Fibroblast of lung (primary cell): Measurements from ENCODE around the gene DOCK3.

Experiments
- CTCF ChIP-seq, 2 donors: IDR thresholded peaks in 1 of 2; conservative IDR thresholded peaks in 1 of 2; 1 replicate in 1 of 2; 2 replicates in 1 of 2; pipeline ENCODE4 v1.5.1; 2011 to 2012; ENCODE audit warnings: low read length in 2 of 2, control low read depth in 1 of 2, inconsistent platforms in 1 of 2, low read depth in 1 of 2, mild to moderate bottlenecking in 1 of 2
- EZH2 ChIP-seq: IDR thresholded peaks from 2 replicates; pipeline ENCODE4 v1.5.1; 2012; ENCODE audit warnings: low read length, control low read depth, mild to moderate bottlenecking; ENCODE audit errors: missing control alignments

- TF ChIP-seq CTCF (conservative IDR thresholded peaks at IDR 0.05 in 1 of 2, IDR thresholded peaks at IDR 0.05 in 1 of 2; ENCODE audit: low read depth in 1 of 2, low read length in 2 of 2): no peak
- no peak for TF ChIP-seq EZH2
These were observed 377.8 kb downstream of the DOCK3 start for GRCh38 chr3:51052562-51052961.
